Measurements from ENCODE around the gene SLC10A1.
A peak's percentile ranks its signal among the peaks of the same experiment; 100 is the strongest.
"Not testable (repeated sequence)": the region's sequence is repeated elsewhere in the genome, so short reads cannot be mapped to it uniquely, and the experiment has no call there.

SLC10A1 gene

DNA sequence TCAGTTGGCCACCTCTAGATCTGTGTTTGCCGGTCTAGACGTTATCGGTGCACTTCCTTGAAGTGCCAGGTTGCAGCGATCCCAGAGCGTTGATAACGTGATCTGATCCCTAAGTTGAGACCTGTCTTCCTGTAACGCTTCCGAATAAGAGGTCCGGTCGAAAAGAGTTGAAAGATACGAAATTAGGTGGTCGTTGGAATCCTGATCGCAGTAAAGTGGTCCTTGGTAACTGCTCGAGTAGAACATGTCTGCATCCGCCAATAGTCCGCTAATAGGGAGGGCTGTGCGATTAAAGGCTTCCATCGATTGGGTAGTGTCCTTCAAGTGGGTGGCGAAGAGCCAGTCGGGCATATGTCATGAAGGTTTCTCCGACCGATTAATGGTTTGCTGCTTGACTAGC is 27.4 kb downstream of the SLC10A1 start:
- no peak for DNase-seq (ENCODE audit: low read depth)

- no peak for DNase-seq (ENCODE audit: low read depth)
Measured at GRCh38 chr14:69768873-69769272, 28.2 kb downstream of the SLC10A1 start.

GRCh38 chr14:69767369-69767999 is 29.6 kb downstream of the SLC10A1 start:
- peak; percentile 75 for DNase-seq (ENCODE audit: low read depth)

GRCh38 chr14:69766984-69767368 is 30.1 kb downstream of the SLC10A1 start, which contains the start of gene SRSF5:
TSS of gene SRSF5 (plus strand) at chr14:69767142. CDS start at chr14:69768157, 1,015 bp downstream.
- peak; percentile 90 for DNase-seq (ENCODE audit: low read depth)

DNA sequence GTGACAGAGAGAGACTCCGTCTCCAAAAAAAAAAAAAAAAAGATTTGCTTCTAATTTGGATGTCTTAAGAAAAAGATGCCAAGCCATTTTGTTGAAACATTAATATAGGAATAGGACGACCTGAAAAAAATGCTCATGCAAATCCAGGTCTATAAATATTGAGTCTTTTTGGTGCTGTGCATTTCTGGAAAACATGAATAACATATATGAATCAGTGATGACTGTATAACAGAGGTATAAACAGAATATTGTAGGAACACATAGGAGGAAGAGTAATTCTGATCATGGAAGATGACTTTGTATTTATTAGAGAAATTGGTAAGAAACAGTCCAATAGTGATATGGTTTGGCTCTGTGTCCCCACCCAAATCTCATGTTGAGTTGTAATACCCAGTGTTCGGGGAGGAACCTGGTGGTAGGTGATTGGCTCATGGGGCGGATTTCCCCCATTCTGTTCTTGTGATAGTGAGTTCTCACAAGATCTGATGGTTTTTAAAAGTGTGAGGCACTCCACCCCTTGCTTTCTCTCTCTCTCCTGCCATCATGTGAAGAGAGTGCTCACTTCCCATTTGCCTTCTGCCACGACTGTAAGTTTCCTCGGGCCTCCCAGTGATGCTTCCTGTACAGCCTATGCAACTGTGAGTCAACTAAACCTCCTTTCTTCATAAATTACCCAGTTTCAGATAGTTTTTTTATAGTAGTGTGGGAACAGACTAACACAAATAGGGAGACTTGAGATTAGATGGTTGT is 33.1 kb downstream of the SLC10A1 start:
- no peak for DNase-seq (ENCODE audit: low read depth)

GRCh38 chr14:69760810-69761209 is 36.2 kb downstream of the SLC10A1 start:
- DNase-seq (ENCODE audit: low read depth) = no peak

- DNase-seq (ENCODE audit: low read depth) = no peak
Measured at GRCh38 chr14:69756298-69756697, 40.7 kb downstream of the SLC10A1 start.

GRCh38 chr14:69755784-69756183 is 41.3 kb downstream of the SLC10A1 start:
- DNase-seq (ENCODE audit: low read depth) = no peak

- DNase-seq (ENCODE audit: low read depth) = no peak
Measured at GRCh38 chr14:69755296-69755695, 41.7 kb downstream of the SLC10A1 start.

- DNase-seq (ENCODE audit: low read depth) = no peak
Measured at GRCh38 chr14:69754487-69754886, 42.6 kb downstream of the SLC10A1 start.

- DNase-seq (ENCODE audit: low read depth) = no peak
Measured at GRCh38 chr14:69753860-69754259, 43.2 kb downstream of the SLC10A1 start.

GRCh38 chr14:69752773-69753172 is 44.3 kb downstream of the SLC10A1 start:
- no peak for DNase-seq (ENCODE audit: low read depth)

DNA sequence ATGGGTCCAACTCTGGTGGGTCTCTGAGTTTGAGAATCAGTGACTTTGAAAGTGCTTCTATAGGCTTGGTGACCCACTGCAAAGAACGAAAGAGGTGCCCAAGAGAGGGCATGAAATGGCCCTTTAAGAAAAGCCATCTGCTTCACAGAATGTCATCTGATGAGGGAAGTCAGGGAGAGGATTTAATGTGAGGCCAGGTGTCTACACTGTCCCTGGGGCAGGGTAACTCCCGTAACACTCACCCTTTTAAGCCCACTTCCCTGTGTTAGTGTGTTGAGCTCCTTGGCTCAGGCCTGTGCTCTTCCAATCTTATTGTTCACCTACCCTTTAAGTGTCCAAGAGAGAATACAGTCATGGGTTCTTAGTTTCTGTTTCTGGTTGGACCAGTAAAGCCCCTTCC is 46.5 kb downstream of the SLC10A1 start:
- DNase-seq (ENCODE audit: low read depth) = no peak

DNA sequence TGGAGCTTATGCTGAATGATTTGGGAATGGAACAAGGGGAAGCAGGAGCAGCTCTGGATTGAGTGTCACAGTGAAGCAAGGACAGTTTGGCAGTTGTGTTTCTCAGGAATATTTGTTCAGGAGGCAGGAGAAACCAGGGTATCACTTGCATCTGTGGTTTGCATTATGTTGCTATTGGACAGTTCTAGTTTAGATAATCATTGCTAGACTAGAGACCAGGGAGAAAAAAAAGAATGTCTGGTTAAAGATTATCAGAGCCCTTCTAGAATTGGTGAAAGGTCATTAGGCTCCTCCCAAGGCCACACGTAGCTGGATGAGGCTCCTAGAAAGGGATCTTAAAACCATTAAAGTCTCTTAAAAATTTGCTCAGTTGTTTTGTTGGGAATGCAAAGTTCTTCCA is 47.1 kb downstream of the SLC10A1 start:
- no peak for DNase-seq (ENCODE audit: low read depth)

DNA sequence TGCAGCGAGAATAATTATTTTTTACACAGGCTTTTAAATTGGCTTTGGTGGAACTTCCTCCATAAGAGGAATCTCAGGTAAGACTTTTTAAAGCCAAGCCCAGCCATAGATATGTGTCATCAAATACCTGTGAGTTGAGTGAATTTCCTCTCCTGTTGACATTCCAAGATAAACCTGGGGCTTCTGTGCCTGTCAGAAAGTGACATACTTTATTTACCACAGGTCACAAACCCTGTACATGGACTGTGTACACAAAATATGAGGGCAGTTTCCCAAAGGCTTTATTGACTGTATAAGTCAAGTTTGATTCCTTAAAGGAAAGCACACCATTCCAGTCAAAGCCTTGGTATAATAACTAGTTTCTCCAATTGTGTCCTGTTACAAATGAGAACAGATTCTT is 56.0 kb downstream of the SLC10A1 start:
- DNase-seq (ENCODE audit: low read depth) = no peak

GRCh38 chr14:69736405-69736804 is 60.6 kb downstream of the SLC10A1 start:
- not testable (repeated sequence) for DNase-seq (ENCODE audit: low read depth)

GRCh38 chr14:69731919-69732598 is 65.0 kb downstream of the SLC10A1 start:
- not testable (repeated sequence) for DNase-seq (ENCODE audit: low read depth)

DNA sequence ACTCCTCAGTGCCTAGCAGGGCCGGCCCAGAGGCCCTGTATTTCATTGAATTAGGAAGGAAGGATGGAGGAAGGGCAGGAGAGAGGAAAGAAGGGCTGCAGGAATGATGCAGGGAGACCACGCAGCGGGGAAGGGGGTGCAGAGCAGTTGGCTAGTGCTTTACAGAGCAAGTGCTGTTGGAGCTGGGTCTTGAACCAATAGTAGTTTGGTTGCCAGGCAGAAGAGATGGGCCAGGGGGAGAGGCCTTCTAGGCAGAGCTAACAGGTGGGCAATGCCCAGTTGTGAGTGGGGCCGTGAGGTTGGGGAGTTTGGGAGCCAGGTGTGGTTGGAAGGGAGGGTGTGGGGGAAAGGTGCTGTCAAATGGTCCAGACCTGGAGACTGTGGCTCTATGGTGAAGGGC is 69.2 kb downstream of the SLC10A1 start:
- DNase-seq (ENCODE audit: low read depth) = no peak

DNA sequence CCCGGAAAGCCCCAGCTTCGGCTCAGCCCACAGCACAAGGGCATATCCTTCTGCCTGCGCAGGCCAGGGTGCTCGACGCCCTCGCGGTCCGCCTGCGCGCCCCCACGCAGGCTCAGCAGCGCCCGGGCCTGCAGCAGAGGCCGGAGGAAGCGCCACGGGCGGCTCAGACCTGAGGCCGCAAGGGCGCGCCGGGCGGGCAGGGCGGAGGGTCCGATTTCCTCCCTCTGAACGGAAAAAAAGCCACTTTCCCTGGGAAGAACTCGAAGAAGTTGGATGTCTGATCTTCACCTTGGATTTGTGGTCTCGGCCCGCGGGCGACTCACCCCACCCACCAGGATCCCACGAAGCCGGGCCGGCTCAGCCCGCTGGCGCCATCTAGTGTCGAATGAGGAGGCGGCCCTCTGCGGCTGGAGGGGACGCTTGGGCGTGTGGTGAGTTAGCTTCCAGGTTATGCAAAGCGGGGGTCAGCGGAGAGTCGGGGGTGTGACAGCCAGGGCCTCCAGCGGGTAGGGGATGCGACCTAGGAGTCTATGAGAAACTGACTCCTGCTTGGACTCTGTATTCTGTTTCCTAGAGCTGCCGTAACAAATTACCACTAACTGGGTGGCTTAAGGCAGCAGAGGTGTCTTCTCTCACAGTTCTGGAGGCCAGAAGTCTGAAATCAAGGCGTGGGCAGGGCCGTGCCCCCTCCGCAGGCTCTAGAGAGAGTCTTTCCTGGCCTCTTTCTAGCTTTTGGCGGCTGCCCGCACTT is 70.1 kb downstream of the SLC10A1 start:
- peak; percentile 55 for DNase-seq (ENCODE audit: low read depth)
